ENCODE data around the gene HELLS. TPM values are rescaled to one million over a fixed set of nuclear protein-coding genes. Genes with fewer than 3 reads are reported as not detected.

HELLS gene
- total and polyA plus RNA-seq, 2 experiments from 2014 or later = 776 to 913 TPM

DNA sequence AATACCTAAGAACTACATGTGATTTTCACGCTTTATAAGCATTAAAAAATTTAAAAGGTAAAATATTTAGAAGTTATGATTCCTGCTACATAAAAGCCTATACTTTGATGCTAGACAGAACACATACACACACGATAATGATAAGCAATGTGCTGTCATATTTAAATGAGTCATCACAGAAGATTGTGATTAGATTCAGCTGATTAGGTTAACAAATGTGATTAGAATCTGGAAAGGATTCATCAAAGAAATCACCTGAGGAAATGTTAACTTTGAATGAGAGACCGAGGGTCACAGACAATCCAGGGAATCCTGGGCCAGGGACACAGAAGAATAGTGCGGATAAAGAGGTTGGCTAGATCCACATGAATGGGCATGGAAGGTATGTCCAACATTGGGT lies 95.9 kb downstream of the HELLS start:
- Histone ChIP-seq H3K36me3 (ENCODE audit: insufficient read depth) (peaks cover 7% of the 10 kb centered on the region), H3F3A (replicated peaks; ENCODE audit: low read depth) (no peaks in the 10 kb centered on the region), H3K4me3 (no peak overlapping the region), H3K79me2 (replicated peaks; ENCODE audit: insufficient read depth) (no peaks in the 10 kb centered on the region), H2AFZ (no peak overlapping the region), H4K20me1 (replicated peaks; ENCODE audit: insufficient read depth) (no peaks in the 10 kb centered on the region), H3K4me2 (no peak overlapping the region), H3K27ac (ENCODE audit: low read depth) (no peak overlapping the region), H3K4me1 (ENCODE audit: insufficient read depth) (no peaks in the 10 kb centered on the region), H3K27me3 (ENCODE audit: insufficient read depth) (no peaks in the 10 kb centered on the region), H3K9me2 (ENCODE audit: insufficient read depth) (no peaks in the 10 kb centered on the region; the same call in 1 of the 2 replicates)
- H3K36me3 Mint-ChIP-seq (ENCODE audit: low read depth) = peaks cover 29% of the 10 kb centered on the region
- peaks cover 5% of the 10 kb centered on the region for H3K27me3 Mint-ChIP-seq (ENCODE audit: insufficient read depth, low read depth, poor library complexity)
- ATAC-seq = no peak
- peaks cover 30% of the 10 kb centered on the region for H3K9me3 Mint-ChIP-seq
- no peaks in the 10 kb centered on the region for H3K4me1 Mint-ChIP-seq
- no peak overlapping the region for H3K27ac Mint-ChIP-seq
- no peak for DNase-seq (ENCODE audit: low spot score)
- H3K4me3 Mint-ChIP-seq = no peak overlapping the region
- no peak for TF ChIP-seq JUNB (IDR thresholded peaks at IDR 0.05; ENCODE audit: unreplicated experiment)
- TF ChIP-seq POLR2AphosphoS5 (IDR thresholded peaks at IDR 0.05; ENCODE audit: low read depth) = no peak
- TF ChIP-seq EZH2 (IDR thresholded peaks at IDR 0.05; ENCODE audit: low read depth, unreplicated experiment) = no peak
- TF ChIP-seq, protein P1, sequence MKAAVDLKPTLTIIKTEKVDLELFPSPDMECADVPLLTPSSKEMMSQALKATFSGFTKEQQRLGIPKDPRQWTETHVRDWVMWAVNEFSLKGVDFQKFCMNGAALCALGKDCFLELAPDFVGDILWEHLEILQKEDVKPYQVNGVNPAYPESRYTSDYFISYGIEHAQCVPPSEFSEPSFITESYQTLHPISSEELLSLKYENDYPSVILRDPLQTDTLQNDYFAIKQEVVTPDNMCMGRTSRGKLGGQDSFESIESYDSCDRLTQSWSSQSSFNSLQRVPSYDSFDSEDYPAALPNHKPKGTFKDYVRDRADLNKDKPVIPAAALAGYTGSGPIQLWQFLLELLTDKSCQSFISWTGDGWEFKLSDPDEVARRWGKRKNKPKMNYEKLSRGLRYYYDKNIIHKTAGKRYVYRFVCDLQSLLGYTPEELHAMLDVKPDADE (IDR thresholded peaks at IDR 0.05) = no peak
- TF ChIP-seq, protein P2, sequence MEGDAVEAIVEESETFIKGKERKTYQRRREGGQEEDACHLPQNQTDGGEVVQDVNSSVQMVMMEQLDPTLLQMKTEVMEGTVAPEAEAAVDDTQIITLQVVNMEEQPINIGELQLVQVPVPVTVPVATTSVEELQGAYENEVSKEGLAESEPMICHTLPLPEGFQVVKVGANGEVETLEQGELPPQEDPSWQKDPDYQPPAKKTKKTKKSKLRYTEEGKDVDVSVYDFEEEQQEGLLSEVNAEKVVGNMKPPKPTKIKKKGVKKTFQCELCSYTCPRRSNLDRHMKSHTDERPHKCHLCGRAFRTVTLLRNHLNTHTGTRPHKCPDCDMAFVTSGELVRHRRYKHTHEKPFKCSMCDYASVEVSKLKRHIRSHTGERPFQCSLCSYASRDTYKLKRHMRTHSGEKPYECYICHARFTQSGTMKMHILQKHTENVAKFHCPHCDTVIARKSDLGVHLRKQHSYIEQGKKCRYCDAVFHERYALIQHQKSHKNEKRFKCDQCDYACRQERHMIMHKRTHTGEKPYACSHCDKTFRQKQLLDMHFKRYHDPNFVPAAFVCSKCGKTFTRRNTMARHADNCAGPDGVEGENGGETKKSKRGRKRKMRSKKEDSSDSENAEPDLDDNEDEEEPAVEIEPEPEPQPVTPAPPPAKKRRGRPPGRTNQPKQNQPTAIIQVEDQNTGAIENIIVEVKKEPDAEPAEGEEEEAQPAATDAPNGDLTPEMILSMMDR (conservative IDR thresholded peaks at IDR 0.05; ENCODE audit: low read depth in 2 of 2) = no peak
- TF ChIP-seq EZH2phosphoT487 (IDR thresholded peaks at IDR 0.05; ENCODE audit: unreplicated experiment) = no peak
- TF ChIP-seq ZNF331 (CRISPR knock-in tag; IDR thresholded peaks at IDR 0.05; ENCODE audit: low read depth) = no peak
- TF ChIP-seq, protein P3, sequence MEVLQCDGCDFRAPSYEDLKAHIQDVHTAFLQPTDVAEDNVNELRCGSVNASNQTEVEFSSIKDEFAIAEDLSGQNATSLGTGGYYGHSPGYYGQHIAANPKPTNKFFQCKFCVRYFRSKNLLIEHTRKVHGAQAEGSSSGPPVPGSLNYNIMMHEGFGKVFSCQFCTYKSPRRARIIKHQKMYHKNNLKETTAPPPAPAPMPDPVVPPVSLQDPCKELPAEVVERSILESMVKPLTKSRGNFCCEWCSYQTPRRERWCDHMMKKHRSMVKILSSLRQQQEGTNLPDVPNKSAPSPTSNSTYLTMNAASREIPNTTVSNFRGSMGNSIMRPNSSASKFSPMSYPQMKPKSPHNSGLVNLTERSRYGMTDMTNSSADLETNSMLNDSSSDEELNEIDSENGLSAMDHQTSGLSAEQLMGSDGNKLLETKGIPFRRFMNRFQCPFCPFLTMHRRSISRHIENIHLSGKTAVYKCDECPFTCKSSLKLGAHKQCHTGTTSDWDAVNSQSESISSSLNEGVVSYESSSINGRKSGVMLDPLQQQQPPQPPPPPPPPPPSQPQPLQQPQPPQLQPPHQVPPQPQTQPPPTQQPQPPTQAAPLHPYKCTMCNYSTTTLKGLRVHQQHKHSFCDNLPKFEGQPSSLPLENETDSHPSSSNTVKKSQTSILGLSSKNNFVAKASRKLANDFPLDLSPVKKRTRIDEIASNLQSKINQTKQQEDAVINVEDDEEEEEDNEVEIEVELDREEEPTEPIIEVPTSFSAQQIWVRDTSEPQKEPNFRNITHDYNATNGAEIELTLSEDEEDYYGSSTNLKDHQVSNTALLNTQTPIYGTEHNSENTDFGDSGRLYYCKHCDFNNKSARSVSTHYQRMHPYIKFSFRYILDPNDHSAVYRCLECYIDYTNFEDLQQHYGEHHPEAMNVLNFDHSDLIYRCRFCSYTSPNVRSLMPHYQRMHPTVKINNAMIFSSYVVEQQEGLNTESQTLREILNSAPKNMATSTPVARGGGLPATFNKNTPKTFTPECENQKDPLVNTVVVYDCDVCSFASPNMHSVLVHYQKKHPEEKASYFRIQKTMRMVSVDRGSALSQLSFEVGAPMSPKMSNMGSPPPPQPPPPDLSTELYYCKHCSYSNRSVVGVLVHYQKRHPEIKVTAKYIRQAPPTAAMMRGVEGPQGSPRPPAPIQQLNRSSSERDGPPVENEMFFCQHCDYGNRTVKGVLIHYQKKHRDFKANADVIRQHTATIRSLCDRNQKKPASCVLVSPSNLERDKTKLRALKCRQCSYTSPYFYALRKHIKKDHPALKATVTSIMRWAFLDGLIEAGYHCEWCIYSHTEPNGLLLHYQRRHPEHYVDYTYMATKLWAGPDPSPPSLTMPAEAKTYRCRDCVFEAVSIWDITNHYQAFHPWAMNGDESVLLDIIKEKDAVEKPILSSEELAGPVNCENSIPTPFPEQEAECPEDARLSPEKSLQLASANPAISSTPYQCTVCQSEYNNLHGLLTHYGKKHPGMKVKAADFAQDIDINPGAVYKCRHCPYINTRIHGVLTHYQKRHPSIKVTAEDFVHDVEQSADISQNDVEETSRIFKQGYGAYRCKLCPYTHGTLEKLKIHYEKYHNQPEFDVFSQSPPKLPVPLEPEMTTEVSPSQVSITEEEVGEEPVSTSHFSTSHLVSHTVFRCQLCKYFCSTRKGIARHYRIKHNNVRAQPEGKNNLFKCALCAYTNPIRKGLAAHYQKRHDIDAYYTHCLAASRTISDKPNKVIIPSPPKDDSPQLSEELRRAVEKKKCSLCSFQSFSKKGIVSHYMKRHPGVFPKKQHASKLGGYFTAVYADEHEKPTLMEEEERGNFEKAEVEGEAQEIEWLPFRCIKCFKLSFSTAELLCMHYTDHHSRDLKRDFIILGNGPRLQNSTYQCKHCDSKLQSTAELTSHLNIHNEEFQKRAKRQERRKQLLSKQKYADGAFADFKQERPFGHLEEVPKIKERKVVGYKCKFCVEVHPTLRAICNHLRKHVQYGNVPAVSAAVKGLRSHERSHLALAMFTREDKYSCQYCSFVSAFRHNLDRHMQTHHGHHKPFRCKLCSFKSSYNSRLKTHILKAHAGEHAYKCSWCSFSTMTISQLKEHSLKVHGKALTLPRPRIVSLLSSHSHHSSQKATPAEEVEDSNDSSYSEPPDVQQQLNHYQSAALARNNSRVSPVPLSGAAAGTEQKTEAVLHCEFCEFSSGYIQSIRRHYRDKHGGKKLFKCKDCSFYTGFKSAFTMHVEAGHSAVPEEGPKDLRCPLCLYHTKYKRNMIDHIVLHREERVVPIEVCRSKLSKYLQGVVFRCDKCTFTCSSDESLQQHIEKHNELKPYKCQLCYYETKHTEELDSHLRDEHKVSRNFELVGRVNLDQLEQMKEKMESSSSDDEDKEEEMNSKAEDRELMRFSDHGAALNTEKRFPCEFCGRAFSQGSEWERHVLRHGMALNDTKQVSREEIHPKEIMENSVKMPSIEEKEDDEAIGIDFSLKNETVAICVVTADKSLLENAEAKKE (CRISPR knock-in tag; IDR thresholded peaks at IDR 0.05) = no peak
- TF ChIP-seq CREB1 (CRISPR knock-in tag; IDR thresholded peaks at IDR 0.05; ENCODE audit: low read depth) = no peak
- no peak for TF ChIP-seq ZNF114 (CRISPR knock-in tag; IDR thresholded peaks at IDR 0.05)
- TF ChIP-seq, protein P4, sequence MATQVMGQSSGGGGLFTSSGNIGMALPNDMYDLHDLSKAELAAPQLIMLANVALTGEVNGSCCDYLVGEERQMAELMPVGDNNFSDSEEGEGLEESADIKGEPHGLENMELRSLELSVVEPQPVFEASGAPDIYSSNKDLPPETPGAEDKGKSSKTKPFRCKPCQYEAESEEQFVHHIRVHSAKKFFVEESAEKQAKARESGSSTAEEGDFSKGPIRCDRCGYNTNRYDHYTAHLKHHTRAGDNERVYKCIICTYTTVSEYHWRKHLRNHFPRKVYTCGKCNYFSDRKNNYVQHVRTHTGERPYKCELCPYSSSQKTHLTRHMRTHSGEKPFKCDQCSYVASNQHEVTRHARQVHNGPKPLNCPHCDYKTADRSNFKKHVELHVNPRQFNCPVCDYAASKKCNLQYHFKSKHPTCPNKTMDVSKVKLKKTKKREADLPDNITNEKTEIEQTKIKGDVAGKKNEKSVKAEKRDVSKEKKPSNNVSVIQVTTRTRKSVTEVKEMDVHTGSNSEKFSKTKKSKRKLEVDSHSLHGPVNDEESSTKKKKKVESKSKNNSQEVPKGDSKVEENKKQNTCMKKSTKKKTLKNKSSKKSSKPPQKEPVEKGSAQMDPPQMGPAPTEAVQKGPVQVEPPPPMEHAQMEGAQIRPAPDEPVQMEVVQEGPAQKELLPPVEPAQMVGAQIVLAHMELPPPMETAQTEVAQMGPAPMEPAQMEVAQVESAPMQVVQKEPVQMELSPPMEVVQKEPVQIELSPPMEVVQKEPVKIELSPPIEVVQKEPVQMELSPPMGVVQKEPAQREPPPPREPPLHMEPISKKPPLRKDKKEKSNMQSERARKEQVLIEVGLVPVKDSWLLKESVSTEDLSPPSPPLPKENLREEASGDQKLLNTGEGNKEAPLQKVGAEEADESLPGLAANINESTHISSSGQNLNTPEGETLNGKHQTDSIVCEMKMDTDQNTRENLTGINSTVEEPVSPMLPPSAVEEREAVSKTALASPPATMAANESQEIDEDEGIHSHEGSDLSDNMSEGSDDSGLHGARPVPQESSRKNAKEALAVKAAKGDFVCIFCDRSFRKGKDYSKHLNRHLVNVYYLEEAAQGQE (IDR thresholded peaks at IDR 0.05; ENCODE audit: unreplicated experiment) = no peak
- no peak for TF ChIP-seq STAT1 (IDR thresholded peaks at IDR 0.05; ENCODE audit: unreplicated experiment)
- no peak for TF ChIP-seq NANOG (IDR thresholded peaks at IDR 0.05; ENCODE audit: borderline replicate concordance)

All from GM23338 (cell line).